HG02840 (cell line): ENCODE measurements around the gene GEMIN4.
"Not testable (repeated sequence)": the region's sequence is repeated elsewhere in the genome, so short reads cannot be mapped to it uniquely, and the experiment has no call there.

Experiments used
- ATAC-seq: cut with Tn5 transposase; IDR thresholded peaks from one replicate; pipeline ENCODE4 v1.9.1; 2021; ENCODE audit warnings: mild to moderate bottlenecking, moderate library complexity, moderate number of reproducible peaks; ENCODE audit not compliant: unreplicated experiment, low FRiP score

GEMIN4 gene

GRCh38 chr17:752002-752619, at the start of gene GEMIN4:
Gene GEMIN4, minus strand, starts transcription at chr17:752264. Its CDS starts 122 bp downstream, at chr17:752142.
- peak; percentile 80 for ATAC-seq

- no peak for ATAC-seq
Measured at GRCh38 chr17:801660-802059, 49.6 kb upstream of the GEMIN4 start.

DNA sequence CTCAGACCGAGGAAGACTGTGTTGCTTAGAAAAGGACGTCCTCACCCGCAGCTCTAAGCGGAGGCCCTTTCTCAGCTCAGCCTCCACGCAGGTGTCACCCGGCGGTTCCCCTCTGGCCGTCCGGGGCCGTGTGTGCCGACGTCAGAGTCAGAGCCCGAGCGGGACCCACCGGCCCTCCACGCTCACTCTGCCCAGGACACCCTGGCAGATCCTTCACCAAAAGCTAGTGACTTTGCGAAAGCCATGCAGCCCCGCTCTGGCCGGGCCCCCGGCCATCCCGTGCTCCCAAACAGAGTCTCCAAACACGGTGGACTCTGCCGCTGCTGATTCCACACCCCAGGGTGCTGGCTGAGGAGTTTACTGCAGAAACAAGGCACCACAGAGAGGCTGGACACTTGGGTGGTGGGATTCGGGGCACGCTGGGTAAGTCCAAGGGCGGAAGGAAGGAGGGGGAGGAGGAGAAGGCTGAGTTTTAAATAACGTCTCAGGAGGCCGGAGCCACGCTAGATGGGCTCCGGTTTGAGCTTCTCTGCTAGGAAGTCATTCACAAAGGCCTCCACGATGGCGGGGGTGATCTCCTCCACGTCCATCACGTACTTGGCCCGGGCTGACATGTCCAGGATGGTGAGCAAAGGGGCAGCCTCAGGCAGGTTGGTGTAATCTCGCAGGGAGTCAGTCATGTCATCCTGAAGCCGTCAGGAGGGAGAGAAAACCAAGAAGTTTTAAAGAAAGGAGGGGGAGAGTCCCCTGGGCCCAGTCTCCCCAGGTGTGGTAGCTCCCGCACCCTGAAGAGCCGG, 48.6 kb upstream of the GEMIN4 start:
- ATAC-seq = no peak

DNA sequence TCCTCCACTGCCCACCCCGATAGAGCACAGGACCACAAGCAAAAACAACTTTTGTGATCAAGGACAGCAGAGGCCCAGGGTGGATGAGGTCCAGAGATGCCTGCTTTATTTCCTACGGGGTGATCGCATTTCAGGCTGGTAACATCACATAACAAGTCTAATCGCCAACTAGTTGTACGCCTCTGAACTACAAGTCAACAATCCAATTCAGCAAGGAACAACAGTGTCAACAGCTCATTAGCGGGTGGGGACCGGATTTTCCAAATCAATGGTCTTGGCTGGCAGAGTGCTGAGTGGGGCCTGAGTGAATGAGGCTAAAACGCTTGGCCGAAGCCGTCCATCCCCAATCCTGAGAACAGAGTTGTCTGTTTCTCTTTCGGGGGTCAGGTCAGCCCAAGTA, 47.2 kb upstream of the GEMIN4 start:
- no peak for ATAC-seq

- no peak for ATAC-seq
Measured at GRCh38 chr17:798246-798645, 46.2 kb upstream of the GEMIN4 start.

DNA sequence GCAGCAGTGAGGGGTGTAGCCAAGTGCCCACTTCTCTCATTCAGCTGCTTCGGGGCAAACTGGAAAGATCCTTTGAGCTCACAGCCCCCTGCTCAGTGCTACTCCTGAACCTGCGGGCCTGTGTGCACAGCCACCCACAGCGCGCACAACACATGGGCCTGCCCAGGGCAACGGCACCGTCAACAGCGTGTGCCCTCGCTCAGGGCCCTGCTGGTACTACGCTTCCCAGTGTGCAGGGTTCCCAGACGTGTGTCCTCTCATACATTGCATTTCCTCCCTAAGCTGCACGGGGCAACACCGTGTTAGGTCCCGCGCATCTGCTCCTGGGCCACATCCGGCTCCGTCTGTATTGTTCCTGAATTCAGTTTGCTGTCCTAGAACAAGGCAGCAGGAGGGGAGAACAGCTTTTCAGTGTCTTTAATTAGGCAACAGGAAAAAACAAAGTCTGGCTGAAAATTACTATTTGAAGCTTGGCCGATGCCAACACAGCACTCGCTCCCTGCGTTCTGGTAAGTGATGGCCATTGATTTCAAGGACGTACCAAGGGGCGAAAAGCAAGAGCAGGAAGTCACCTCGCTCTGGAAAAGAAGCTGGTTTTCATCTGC, 45.3 kb upstream of the GEMIN4 start:
- ATAC-seq = no peak

DNA sequence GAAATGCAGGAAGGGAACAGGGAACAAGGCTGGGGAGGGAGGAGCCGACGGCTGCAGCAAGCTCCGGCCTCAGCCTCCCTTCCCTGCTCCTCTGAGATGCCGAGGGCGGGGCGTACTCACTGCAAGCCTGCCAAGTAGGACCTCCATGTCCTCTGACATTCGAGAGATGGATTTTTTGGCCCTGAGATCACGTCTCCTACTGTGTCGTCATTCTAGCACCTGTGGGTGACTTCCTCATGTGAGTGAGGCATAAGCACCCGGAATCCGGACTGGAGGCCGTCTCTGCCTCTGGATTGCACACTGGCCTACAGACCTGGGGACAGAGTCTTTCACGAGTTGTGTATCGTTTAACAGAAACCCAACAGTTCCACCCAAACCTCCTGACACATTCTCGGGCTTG, 44.5 kb upstream of the GEMIN4 start:
- no peak for ATAC-seq

DNA sequence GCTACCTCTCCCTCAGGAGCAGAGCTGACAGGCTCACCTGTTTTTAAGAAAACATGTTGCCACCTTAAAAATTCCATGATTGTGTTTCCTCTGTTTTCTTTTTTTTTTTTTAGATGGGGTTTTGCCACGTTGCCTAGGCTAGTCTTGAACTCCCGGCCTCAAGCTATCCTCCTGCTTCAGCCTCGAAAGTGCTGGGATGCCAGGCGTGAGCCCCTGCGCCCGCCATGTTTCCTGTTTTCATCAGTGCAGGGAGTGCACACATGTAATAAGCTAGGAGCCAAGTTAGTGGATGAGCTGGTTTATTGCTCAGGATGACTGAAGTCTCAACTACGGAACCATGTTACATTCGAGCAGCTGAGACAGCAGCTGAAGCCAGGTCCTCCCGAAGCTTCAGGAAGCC, 43.7 kb upstream of the GEMIN4 start:
- no peak for ATAC-seq

DNA sequence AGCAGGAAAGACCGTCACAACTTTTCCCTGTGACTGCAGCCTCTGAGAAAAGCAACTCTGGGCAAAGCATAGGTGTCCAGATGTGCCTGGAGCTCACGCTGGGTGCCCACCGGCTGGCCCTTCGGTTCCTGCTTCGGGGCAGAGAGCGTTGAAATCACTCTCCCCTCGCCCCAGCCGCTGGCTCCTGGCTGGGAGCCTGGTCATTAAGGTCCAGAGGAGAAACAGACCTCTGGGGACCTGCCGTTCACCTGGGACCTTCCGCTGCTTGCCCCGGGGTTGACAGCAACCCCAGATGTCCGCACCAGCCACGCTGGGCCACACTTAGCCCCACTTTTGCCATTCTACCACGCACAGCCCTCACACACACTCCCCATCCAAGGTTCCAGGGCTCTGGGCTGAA, 43.2 kb upstream of the GEMIN4 start:
- ATAC-seq = no peak

DNA sequence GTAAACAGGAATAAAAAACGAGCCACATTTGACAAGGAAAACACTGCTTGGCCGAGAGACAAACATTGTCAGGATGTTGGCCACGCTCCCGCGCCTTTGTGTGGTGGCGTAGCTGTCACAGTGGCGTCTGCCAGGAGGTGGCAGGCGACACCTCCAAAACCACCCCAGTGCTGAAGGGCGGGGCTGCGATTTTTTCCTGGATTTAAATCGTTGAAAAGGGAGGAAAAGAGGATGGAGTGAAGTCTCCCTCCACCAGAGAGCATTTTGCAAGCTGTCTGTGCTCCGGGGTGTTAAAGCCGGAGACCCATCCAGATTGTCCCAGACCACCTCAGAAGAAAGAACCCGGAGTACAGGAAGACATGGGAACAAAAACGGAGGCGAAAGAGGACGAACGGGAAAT, 42.8 kb upstream of the GEMIN4 start:
- no peak for ATAC-seq

GRCh38 chr17:792277-792676, 40.2 kb upstream of the GEMIN4 start:
- ATAC-seq = no peak

GRCh38 chr17:791829-792228, 39.8 kb upstream of the GEMIN4 start:
- ATAC-seq = no peak

- not testable (repeated sequence) for ATAC-seq
Measured at GRCh38 chr17:790874-791247, 38.8 kb upstream of the GEMIN4 start.

DNA sequence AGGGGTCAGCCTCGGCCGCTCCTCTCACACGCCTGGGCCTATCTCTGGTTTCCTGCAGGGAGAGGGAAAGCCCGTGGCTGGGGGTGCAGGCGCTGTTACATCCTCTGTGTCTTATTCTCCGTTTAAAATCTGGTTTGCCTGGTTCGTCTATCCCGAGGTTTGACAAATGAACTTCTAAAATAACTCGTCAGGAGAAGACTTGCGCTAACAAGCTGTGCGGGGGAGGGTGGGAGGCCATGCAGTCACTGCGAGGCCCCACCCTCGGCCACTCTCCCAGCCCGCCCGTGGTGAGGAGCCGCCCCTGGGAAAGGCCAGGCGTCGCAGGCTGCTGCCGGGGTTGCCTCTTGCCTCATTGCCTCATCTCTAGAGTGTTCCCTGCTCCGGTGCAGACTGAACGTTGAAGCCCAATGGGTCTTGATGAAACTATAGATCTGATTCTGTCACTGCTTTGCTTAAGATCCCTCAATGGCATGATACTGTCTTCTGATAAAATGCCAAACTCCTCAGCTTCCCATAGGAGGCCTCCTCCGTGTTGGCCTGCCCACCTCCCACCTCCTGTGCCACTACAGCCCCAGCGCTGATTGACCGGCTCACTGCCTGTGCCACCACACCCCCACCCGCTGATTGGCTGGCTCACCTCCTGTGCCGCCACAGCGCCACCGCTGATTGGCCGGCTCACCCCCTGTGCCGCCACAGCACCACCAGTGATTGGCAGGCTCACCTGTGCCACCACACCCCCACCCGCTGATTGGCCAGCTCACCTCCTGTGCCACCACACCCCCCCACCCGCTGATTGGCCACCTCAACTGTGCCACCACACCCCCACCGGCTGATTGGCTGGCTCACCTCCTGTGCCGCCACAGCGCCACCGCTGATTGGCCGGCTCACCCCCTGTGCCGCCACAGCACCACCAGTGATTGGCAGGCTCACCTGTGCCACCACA, 38.1 kb upstream of the GEMIN4 start:
- not testable (repeated sequence) for ATAC-seq

- no peak for ATAC-seq
Measured at GRCh38 chr17:789160-789840, 37.2 kb upstream of the GEMIN4 start.

DNA sequence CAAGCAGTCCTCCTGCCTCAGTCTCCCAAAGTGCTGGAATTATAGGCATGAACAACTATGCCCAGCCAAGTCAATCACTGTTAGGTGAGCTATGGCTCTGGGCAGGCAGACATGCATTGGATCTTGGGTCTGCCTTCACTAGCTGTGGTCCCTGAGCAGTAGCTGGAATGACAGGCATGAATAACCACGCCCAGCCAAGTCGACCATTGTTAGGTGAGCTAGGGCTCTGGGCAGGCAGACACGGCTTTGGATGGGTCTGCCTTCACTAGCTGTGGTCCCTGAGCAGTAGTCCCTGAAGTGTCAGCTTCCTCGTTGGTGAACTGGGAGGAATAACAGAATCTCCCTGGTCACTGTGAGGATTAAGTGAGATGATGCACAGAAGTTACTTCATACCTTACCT, 36.5 kb upstream of the GEMIN4 start:
- ATAC-seq = no peak

DNA sequence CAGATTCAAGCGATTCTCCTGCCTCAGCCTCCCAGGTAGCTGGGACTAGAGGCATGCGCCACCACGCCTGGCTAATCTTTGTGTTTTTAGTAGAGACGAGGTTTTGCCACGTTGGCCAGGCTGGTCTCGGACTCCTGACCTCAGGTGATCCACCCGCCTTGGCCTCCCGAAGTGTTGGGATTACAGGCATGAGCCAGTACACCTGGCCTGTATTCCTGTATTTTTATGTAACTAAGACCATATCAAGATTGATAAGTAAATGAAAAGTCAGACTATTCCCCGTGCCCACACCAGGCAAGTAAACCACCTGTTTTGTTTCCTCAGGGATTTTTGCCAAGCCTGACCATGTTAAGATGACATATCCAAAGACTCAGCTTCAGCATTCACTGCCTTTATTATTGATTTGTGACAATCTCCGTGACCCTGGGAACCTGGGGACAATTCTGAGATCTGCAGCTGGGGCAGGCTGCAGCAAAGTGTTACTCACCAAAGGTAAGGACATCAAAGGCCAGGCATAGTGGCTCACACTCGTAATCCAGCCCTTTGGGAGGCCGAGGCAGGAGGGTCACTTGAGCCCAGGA, 35.7 kb upstream of the GEMIN4 start:
- no peak for ATAC-seq

- not testable (repeated sequence) for ATAC-seq
Measured at GRCh38 chr17:785901-786300, 33.8 kb upstream of the GEMIN4 start.

GRCh38 chr17:784143-784542, 32.1 kb upstream of the GEMIN4 start:
- no peak for ATAC-seq
